ENCODE measurements around the gene DLGAP5. TPM values are rescaled to one million over a fixed set of nuclear protein-coding genes. Genes with fewer than 3 reads are reported as not detected.

The DLGAP5 gene
- total and polyA plus RNA-seq, 2 donors (not counting 1 experiment from before 2014, with no cell fraction given), result 8.1 to 10.5 TPM

DNA sequence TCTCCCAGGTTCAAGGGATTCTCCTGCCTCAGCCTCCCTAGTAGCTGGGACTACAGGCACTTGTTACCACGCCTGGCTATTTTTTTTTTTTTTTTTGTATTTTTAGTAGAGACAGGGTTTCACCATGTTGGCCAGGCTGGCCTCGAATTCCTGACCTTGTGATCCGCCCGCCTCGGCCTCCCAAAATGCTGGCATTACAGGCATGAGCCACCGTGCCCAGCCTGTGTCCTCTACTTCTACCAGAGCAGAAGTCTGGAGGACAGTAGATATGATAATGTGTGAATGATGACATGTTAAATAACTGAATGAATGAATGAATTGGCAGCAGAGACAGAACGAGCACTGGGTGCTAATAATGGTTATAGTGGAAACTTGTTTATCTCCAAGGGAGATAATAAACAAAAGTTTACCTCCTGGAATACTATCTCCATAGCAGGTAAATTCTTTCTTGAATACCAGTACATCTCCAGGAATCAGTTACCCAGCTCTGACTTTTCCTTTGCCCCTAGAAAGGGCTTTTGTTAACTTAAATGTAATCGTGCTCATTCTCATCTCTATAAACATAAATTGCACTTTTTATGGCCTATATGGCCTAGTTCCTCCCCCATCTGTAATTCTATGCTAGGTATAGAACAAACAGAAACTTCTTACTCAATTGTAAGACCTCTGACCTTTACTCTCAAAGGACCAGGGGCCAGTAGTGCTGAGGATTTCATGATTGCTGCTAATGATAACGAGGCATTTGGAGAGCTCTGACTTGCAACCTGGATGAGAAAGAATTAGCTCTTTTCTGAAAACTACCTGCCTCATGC lies 69.6 kb downstream of the DLGAP5 start:
- Histone ChIP-seq H3K9me3 (ENCODE audit: control insufficient read depth, insufficient read depth, low read depth, low read length) (no peaks in the 10 kb centered on the region), H3K4me1 (ENCODE audit: control insufficient read depth, extremely low read depth, insufficient read depth, low read length) (peaks cover 12% of the 10 kb centered on the region), H3K4me2 (ENCODE audit: extremely low read depth, insufficient read depth, low read length) (no peak overlapping the region), H3K27ac (ENCODE audit: insufficient read depth, low read length) (no peak overlapping the region), H4K20me1 (ENCODE audit: control insufficient read depth, extremely low read depth, insufficient read depth, low read length) (no peaks in the 10 kb centered on the region), H3K27me3 (ENCODE audit: control insufficient read depth, insufficient read depth, low read length) (no peaks in the 10 kb centered on the region), H3K9ac (ENCODE audit: insufficient read depth, low read length) (no peak overlapping the region), H3K4me3 (replicated peaks in 1 of 4; ENCODE audit: control extremely low read depth in 1 of 4, insufficient read depth in 1 of 4, low read depth in 3 of 4, low read length in 4 of 4) (no peak overlapping the region), H2AFZ (ENCODE audit: low read length) (no peak overlapping the region), H3K36me3 (ENCODE audit: control insufficient read depth, insufficient read depth, low read length) (no peaks in the 10 kb centered on the region), H3K79me2 (ENCODE audit: control insufficient read depth, insufficient read depth, low read length) (no peaks in the 10 kb centered on the region)
- no peak for DNase-seq (ENCODE audit: low read depth in 2 of 2)
- no peak for TF ChIP-seq EZH2 (IDR thresholded peaks at IDR 0.05; ENCODE audit: low read length, missing control alignments)
- TF ChIP-seq CTCF (conservative IDR thresholded peaks at IDR 0.05 in 1 of 2, IDR thresholded peaks at IDR 0.05 in 1 of 2; ENCODE audit: low read depth in 1 of 2, low read length in 2 of 2), result no peak

DNA sequence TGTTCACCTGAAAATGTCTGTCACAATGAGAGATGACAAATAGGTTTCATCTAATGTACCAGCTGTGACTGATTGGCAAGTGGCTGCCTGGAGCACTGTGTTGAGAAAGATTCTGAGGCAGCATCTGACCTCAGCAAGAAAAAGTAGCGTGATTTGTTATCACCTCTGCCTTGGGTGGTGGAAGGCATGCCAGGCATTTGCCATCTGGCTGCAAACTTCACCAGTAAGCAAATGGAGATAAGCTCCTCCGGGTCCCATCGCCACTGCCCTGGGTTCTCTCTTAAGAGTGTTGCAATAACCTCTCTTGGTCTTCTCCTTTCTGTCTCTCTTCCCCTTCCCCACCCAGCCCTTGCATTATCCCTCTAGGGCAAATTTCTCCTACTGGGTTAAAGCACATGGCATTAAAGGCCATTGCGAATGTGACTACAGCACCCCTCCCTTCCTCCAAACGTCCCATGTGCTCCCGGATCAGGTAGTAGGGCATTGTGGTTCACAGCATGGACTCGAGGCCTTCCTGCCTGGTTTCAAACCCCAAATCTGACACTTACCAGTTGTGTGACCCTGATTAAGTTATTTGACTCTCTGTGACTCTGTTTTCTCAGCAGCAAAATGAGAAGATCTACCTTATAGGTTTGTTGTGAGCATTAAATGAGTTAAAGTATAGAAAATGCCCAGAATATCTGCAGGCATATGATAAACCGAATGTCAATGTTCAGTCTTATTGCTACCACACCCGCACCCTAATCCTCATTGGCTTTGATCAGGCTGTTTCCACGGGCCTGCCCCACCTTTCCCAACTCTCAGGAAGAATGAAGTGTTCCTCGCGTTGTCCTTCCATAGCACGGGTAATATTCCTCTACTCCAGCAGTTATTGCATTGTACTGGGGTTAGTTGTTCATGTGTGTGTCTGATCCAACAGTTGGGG lies 70.6 kb downstream of the DLGAP5 start:
- Histone ChIP-seq H3K36me3 (ENCODE audit: control insufficient read depth, insufficient read depth, low read length) (no peaks in the 10 kb centered on the region), H3K9ac (ENCODE audit: insufficient read depth, low read length) (no peak overlapping the region), H3K79me2 (ENCODE audit: control insufficient read depth, insufficient read depth, low read length) (no peaks in the 10 kb centered on the region), H2AFZ (ENCODE audit: low read length) (no peak overlapping the region), H3K4me3 (replicated peaks in 1 of 4; ENCODE audit: control extremely low read depth in 1 of 4, insufficient read depth in 1 of 4, low read depth in 3 of 4, low read length in 4 of 4) (no peak overlapping the region), H3K4me1 (ENCODE audit: control insufficient read depth, extremely low read depth, insufficient read depth, low read length) (peaks cover 12% of the 10 kb centered on the region), H3K9me3 (ENCODE audit: control insufficient read depth, insufficient read depth, low read depth, low read length) (no peaks in the 10 kb centered on the region), H3K27me3 (ENCODE audit: control insufficient read depth, insufficient read depth, low read length) (no peaks in the 10 kb centered on the region), H3K27ac (ENCODE audit: insufficient read depth, low read length) (no peak overlapping the region), H4K20me1 (ENCODE audit: control insufficient read depth, extremely low read depth, insufficient read depth, low read length) (no peaks in the 10 kb centered on the region), H3K4me2 (ENCODE audit: extremely low read depth, insufficient read depth, low read length) (no peak overlapping the region)
- no peak for DNase-seq (ENCODE audit: low read depth in 2 of 2)
- TF ChIP-seq EZH2 (IDR thresholded peaks at IDR 0.05; ENCODE audit: low read length, missing control alignments) (no peak), CTCF (conservative IDR thresholded peaks at IDR 0.05 in 1 of 2, IDR thresholded peaks at IDR 0.05 in 1 of 2; ENCODE audit: low read depth in 1 of 2, low read length in 2 of 2) (no peak)

- H3K9ac ChIP-seq (ENCODE audit: insufficient read depth, low read length), result no peak overlapping the region
Measured at GRCh38 chr14:55118761-55119160, 72.6 kb downstream of the DLGAP5 start.

More at GRCh38 chr14:55118761-55119160, 72.6 kb downstream of the DLGAP5 start:
- H3K36me3 ChIP-seq (ENCODE audit: control insufficient read depth, insufficient read depth, low read length), result no peaks in the 10 kb centered on the region
- no peak overlapping the region for H3K4me2 ChIP-seq (ENCODE audit: extremely low read depth, insufficient read depth, low read length)
- H3K79me2 ChIP-seq (ENCODE audit: control insufficient read depth, insufficient read depth, low read length), result no peaks in the 10 kb centered on the region
- DNase-seq (ENCODE audit: low read depth in 2 of 2), result no peak
- H3K4me1 ChIP-seq (ENCODE audit: control insufficient read depth, extremely low read depth, insufficient read depth, low read length), result peaks cover 12% of the 10 kb centered on the region
- H2AFZ ChIP-seq (ENCODE audit: low read length), result peak overlapping the region; percentile 57
- TF ChIP-seq EZH2 (IDR thresholded peaks at IDR 0.05; ENCODE audit: low read length, missing control alignments) (no peak), CTCF (conservative IDR thresholded peaks at IDR 0.05 in 1 of 2, IDR thresholded peaks at IDR 0.05 in 1 of 2; ENCODE audit: low read depth in 1 of 2, low read length in 2 of 2) (no peak)
- H3K9me3 ChIP-seq (ENCODE audit: control insufficient read depth, insufficient read depth, low read depth, low read length), result no peaks in the 10 kb centered on the region
- no peaks in the 10 kb centered on the region for H4K20me1 ChIP-seq (ENCODE audit: control insufficient read depth, extremely low read depth, insufficient read depth, low read length)
- no peaks in the 10 kb centered on the region for H3K27me3 ChIP-seq (ENCODE audit: control insufficient read depth, insufficient read depth, low read length)
- no peak overlapping the region for H3K27ac ChIP-seq (ENCODE audit: insufficient read depth, low read length)
- H3K4me3 ChIP-seq (replicated peaks in 1 of 4; ENCODE audit: control extremely low read depth in 1 of 4, insufficient read depth in 1 of 4, low read depth in 3 of 4, low read length in 4 of 4), result no peak overlapping the region
